HG02678 (cell line): Measurements from ENCODE around the gene PPP1CA.

Source experiments
- ATAC-seq: cut with Tn5 transposase; IDR thresholded peaks from one replicate; pipeline ENCODE4 v1.9.1; 2021; ENCODE audit warnings: mild to moderate bottlenecking, moderate library complexity; ENCODE audit not compliant: unreplicated experiment

Gene PPP1CA

GRCh38 chr11:67418476-67419281, 17.0 kb upstream of the PPP1CA start:
- ATAC-seq: no peak

GRCh38 chr11:67417425-67417824, 15.8 kb upstream of the PPP1CA start:
- no peak for ATAC-seq

GRCh38 chr11:67416416-67417335, 15.0 kb upstream of the PPP1CA start:
- no peak for ATAC-seq

GRCh38 chr11:67415501-67416304, 14.0 kb upstream of the PPP1CA start, which contains the start of gene CARNS1:
CARNS1 (plus strand) TSS chr11:67415678; CDS start chr11:67416200, 522 bp downstream.
- no peak for ATAC-seq

- no peak for ATAC-seq
Observed at GRCh38 chr11:67413266-67413849, 11.7 kb upstream of the PPP1CA start.

GRCh38 chr11:67412495-67413179, 11.0 kb upstream of the PPP1CA start:
- no peak for ATAC-seq

GRCh38 chr11:67411785-67412152, 10.1 kb upstream of the PPP1CA start:
- ATAC-seq: no peak

GRCh38 chr11:67410984-67411784, 9.5 kb upstream of the PPP1CA start:
- no peak for ATAC-seq

GRCh38 chr11:67410369-67410831, 8.7 kb upstream of the PPP1CA start:
- ATAC-seq: no peak

GRCh38 chr11:67409781-67410368, 8.2 kb upstream of the PPP1CA start:
- no peak for ATAC-seq

- peak; percentile 61 for ATAC-seq
Observed at GRCh38 chr11:67409261-67409666, 7.6 kb upstream of the PPP1CA start.

- ATAC-seq: no peak
Observed at GRCh38 chr11:67408437-67409200, 7.0 kb upstream of the PPP1CA start.

GRCh38 chr11:67407688-67408163, 6.1 kb upstream of the PPP1CA start:
- ATAC-seq: no peak

- no peak for ATAC-seq
Observed at GRCh38 chr11:67406969-67407687, 5.5 kb upstream of the PPP1CA start.

GRCh38 chr11:67406420-67406968, 4.8 kb upstream of the PPP1CA start:
- no peak for ATAC-seq

GRCh38 chr11:67405688-67406339, 4.2 kb upstream of the PPP1CA start:
- no peak for ATAC-seq
